GM19193 (cell line): ENCODE data around the gene PSME3IP1.

Experiments used
- POLR2A ChIP-seq: IDR thresholded peaks from 4 replicates; pipeline ENCODE4 v1.6.1; 2011; ENCODE audit not compliant: insufficient read depth, insufficient read length; ENCODE audit errors: extremely low read depth

PSME3IP1 gene

GRCh38 chr16:57155702-57156350 lies 30.0 kb downstream of the PSME3IP1 start:
- TF ChIP-seq POLR2A, result no peak

- TF ChIP-seq POLR2A, result no peak
These were observed 32.0 kb downstream of the PSME3IP1 start for GRCh38 chr16:57153841-57154240.

- TF ChIP-seq POLR2A, result no peak
These were observed 33.4 kb downstream of the PSME3IP1 start for GRCh38 chr16:57152096-57153093.

DNA sequence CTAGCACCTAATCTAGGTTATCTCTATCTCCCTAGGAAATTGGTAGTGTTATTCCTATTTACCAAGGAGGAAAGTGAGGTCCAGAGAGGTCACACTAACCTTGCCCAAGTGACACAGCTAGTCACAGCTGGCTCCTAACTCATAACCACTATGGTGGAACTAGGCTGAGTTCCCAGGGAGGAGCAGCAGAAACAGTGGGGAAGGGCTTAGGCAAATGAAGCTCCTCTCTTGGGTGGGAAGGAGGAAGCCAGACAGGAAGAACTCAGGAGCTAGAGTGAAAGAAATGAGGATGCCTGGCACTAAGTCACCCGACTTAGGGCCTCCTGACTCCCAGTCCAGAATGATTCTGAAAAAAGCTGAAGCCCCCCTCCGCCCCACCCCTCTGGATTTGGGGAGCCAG lies 34.5 kb downstream of the PSME3IP1 start:
- no peak for TF ChIP-seq POLR2A

- TF ChIP-seq POLR2A, result no peak
These were observed 35.0 kb downstream of the PSME3IP1 start for GRCh38 chr16:57150682-57151330.

- no peak for TF ChIP-seq POLR2A
These were observed 36.4 kb downstream of the PSME3IP1 start for GRCh38 chr16:57149391-57149790.

- TF ChIP-seq POLR2A, result no peak
These were observed 37.4 kb downstream of the PSME3IP1 start for GRCh38 chr16:57148481-57148880.

DNA sequence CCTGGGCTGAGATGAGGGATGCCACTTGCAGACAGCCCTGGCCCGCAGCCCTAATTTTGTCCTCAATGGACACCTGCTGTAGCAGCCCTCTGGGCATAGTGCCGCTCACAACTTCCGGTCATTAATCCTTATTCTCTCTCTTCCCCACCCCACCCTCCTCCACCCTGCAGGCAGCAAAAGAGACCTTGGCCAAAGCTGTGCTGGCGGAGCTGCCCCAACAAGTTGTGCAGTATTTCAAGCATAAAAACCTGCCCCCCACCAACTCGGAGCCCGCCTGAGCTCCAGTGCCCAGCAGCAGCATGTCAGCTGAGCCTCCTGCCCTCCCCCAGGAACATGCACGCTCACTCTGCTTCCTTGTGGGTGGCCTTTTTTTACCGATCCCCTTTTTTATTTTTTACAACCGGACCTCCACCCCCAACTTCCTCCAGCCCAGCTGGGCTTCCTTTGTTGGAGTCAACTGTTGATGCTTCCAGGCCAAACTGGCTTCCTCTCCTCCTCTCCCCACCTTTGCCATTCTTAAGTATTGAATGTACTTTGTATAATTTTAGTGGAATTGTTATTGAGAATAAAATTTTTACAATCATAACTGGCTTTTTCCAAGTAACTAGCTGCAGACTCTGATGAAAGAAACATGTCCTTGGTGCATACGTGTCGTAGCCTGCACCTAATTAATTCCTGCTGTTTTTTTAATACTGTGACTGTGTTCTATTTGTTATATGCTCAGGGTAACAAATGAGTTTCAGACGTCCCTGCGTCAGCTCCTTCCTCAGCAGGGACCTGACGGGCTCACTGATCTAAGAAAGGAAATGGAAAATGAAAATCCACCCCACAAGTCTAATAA lies 38.2 kb downstream of the PSME3IP1 start:
- no peak for TF ChIP-seq POLR2A

- peak; percentile 5 for TF ChIP-seq POLR2A
These were observed 39.1 kb downstream of the PSME3IP1 start for GRCh38 chr16:57146735-57147134.

- TF ChIP-seq POLR2A, result no peak
These were observed 39.7 kb downstream of the PSME3IP1 start for GRCh38 chr16:57146040-57146647.

DNA sequence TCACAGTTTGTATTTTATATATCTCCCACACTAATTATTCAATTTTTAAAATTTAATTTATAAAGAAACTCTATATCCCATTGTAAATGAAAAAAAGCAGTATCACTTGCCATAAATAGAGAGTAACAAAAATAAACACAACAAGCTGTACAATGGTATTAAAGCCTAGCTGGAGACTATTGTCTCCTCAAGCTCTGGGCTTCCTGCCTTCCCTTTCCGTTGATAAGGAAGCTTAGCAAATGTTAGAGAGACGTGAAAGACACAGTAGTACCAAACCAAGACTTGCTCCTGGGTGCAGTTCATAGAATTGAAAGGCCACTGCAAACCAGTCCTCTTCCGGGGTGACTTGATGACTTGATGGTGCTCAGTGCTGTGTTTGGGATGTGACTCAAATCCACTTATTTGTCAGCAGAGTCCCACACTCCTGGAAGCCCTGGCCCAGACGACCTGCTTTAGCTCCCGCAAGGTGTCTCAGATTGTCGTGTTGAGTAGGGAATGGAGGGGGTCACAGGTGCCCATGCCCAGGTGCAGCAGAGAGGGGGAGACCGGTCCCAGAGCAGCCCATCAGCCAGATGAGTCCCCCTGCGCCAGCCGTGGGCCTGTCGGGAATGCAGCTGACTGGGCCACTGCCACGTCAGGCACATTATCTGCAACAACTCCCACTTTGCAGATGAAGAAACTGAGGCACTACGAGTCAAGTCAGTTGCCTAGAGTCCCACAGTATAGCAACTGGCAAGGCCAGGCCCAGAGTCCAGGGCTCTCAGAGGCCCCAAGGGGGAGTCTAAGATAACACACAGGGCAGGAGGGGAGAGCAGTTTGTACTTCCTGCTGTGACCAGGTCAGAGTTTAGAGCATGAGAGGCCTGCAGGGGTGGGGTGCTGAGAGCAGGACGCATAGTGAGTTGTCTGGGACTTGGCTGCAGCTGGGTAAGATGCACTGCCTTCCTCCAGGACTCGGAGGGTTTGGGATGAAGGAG lies 40.5 kb downstream of the PSME3IP1 start:
- TF ChIP-seq POLR2A, result no peak

- TF ChIP-seq POLR2A, result no peak
These were observed 41.8 kb downstream of the PSME3IP1 start for GRCh38 chr16:57144027-57144426.

DNA sequence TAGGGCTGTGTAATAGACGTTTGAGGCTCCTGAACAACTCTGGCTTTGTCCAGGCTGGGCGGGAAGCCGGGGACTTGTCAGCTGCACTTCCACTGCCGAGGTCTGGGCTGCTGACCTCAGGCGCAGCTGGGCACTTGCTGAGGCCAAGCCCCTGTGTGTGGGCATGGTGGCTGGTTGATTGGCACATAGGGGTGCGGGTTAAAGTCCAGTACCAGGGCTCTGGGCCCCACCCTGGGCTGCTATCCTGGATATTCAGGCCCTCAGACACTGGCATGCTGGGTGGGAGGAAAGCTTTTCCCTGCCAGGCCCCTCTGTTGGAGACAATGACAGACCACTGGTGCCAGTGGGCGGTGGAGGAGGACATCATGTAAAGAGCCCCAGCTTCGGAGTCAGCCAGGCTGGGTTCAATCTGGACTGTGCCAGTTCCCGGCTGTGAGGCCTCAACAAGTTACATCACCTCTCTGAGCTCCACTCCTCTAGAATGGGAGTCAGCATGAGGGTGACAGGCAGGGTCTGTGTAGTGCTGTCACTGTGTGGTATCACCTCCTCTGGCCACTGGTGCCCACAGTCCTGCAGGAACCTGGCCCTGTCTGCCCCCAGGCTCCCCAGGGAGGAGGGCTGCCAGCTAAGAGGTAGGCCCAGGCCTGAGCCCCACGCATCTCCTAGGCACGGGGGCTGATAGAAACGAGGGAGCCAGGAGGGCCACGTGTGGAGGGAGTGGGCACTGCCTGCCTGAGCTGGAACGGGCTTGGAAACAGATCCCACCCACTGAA lies 42.5 kb downstream of the PSME3IP1 start:
- TF ChIP-seq POLR2A, result no peak
